ENCODE data around the gene CFAP251.

The CFAP251 gene

GRCh38 chr12:121946313-121947025, 28.1 kb downstream of the CFAP251 start:
- no peak for DNase-seq

GRCh38 chr12:121947981-121948380, 29.6 kb downstream of the CFAP251 start:
- no peak for DNase-seq

- no peak for DNase-seq
Measured at GRCh38 chr12:121949648-121950397, 31.4 kb downstream of the CFAP251 start.

DNA sequence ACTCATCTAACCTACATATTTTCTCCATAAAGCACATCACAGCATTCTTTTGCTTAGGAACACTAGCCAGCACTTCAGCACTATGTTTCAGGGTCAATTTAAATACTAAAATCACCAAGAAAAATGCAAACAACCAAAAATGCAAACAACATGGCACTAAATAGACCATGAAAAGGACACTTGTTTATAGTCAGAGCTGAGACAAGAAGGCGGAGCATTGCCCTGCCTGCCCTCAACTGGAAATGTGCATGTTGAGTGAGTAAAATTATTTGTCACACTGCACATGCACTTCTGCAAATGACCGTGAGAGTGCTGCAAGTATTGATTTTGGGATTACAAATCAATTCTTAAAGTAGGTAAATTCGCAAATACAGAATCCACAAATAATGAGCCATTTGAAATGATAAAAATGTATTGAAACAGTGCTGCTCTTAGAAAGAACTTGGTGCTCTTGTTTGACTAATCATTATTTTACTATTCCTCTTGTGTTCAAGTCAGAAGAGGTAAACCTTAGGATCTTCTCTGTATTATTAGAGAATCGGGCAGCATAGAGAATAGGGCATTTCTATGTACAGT, 34.8 kb downstream of the CFAP251 start:
- no peak for DNase-seq

- no peak for DNase-seq
Measured at GRCh38 chr12:121953695-121954094, 35.3 kb downstream of the CFAP251 start.

DNA sequence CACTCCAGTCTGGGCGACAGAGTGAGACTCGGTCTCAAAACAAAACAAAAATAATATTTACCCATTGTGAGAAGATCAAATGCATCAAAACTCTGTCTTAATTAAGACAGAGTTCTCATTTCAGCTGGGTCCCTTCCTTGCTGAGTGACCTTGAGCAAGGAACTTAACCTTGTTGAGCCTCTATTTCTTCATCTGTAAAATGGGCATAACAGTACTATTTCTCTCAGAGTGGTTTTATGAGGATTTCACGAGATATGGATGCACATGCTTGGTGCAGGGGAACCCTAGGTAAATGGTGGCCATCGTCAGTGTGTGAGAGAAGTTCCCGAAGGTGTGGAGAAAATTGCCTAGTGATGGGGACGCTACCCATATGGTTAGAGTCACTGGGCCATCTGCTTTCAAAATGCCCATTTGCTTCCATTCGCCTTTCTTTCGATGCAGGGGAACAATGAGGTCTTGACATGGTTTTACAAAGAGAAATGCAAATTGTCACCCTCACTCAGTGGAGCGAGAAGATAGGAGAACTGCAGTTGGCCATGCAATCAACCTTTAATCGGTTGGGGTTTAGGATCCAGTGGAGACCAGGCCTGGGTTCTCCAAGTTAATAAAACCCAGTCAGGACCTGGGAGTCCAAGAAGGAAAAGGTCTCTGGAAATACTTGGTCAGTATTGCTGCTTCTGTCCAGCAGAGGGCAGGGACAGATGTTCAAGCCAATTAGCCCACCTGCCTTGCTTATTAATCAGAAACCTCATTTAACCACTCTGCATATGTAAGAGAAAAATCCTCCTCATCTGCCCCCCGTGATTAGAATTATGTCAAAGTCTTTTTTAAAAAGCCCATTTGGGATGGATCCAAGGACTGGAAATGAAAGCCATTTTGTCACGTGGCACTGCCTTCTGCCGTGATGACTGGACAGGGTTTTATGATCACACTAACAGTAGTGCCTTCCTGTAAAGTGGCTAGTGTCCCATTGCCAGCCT, 37.2 kb downstream of the CFAP251 start:
- no peak for DNase-seq

GRCh38 chr12:121957861-121958515, 39.6 kb downstream of the CFAP251 start:
- DNase-seq: no peak

DNA sequence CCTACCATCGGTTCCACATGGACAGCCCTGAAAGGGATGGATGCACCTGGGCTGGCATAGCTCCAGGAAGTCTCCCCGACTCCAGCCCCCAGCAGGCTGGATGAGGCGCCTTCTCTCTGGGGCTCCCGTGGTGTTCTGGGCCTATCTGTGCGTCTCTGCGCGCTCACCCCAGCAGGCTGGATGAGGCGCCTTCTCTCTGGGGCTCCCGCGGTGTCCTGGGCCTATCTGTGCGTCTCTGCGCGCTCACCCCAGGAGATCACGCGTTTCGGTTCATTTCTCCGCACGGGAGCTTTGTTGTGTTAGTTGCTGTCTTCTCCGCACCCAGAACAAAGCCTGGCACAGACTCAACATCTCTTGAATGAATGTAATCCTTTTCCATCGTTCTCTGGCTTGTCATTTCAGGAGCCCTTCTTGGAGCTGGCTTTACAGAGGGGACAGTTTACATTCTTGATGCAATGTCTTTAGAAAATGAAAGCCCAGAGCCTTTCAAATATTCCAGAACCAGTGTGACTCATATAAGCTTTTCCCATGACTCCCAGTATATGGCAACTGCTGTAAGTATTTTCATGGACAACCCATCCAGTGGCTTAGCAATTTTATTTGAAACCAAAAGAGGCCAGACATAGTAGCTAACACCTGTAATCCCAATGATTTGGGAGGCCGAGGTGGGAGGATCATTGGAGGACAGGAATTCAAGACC, 40.3 kb downstream of the CFAP251 start:
- DNase-seq: no peak

GRCh38 chr12:121960541-121960940, 42.1 kb downstream of the CFAP251 start:
- DNase-seq: no peak

GRCh38 chr12:121961195-121961879, 42.9 kb downstream of the CFAP251 start:
- no peak for DNase-seq

DNA sequence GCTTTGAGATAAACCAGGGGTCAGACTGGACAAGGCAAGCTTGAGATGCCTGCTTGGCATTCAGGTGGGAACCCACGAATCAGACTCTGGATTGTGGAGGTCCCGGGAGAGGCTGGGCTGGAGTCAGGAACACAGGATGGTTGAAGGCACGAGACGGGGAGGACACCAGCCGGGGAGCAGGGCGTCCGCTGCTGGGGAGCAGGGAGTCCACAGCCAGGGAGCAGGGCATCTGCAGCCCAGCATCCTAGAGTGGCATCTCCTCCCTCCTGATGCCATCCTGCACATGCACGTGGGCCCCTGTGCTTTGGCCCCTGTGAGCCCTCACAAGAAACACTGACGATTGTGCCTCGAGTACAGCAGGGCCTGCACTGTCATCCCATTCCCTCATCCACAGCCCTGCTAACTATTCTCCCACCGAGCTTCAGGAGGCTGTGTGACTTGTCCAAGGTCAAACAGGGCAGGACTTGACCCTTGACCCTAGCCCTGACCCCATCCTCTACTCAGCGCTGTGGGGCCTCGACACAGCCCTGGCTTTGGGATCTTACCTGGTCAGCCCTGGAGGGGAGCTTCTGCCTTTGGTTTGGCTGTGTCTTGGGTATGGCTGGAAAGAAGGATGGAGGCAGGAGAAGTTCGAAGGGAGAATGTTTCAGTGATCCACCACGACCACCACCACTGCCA, 45.1 kb downstream of the CFAP251 start:
- DNase-seq: no peak

- DNase-seq: no peak
Measured at GRCh38 chr12:121964813-121965643, 46.6 kb downstream of the CFAP251 start.

GRCh38 chr12:121966959-121967358, 48.6 kb downstream of the CFAP251 start:
- no peak for DNase-seq

GRCh38 chr12:121968876-121969275, 50.5 kb downstream of the CFAP251 start:
- DNase-seq: no peak

GRCh38 chr12:121969726-121970125, 51.3 kb downstream of the CFAP251 start:
- DNase-seq: no peak

DNA sequence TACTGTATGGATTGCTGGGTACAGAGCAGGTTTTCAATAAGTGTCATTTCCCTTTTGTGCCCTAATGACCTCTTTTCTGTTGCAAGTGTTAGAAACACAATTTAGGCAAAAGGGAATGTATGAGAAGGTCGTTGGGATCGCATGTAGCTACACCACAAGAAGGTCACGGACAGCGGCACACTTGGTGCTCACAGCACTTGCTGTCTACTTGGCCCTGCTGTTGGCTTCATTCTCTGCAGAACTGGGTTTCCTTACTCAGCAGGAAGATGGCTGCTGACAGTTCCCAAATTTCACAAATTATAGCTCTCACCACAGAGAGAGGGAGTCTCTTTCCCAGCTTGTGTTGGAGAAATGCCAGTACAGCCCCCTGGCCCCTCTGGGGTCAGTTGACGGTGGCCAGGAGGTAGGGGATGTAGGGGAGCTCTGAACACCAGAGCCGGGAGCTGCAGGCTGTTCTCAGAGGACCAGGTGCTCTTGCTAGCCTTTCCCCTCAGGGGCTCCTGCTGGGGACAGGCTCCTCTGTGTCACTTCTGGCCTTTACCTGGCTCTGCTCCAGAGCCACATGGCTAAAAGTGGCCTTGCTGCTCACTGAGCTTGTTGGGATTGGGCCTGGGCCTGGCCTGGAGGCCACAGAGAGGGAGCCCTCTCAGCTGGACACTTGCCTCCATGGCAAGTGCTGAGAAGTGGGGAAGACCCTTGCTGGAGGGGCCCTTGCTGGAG, 52.3 kb downstream of the CFAP251 start:
- DNase-seq: no peak

GRCh38 chr12:121974026-121974985, 55.9 kb downstream of the CFAP251 start:
- DNase-seq: no peak
